Measurements from ENCODE around the gene HMGCS2.

DNA sequence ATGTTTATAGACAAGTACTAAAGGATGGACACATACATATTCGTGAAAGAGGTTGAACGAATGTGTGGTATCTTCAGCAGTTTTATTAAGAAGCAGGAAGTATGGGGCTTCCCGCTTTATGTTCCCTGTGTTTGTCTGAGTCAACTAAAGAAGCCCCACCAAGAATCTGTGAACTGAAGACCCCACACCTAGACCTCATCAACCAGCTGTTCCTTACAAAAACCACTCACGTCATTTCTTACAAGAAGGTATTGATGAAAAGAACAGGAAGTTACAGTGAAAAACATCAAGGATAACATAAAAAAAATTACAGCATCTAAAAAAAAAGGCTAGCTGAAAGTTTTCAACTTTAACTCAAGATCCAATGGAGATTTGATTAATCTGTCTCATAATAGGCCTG is 30.3 kb upstream of the HMGCS2 start:
- TF ChIP-seq, protein P1, sequence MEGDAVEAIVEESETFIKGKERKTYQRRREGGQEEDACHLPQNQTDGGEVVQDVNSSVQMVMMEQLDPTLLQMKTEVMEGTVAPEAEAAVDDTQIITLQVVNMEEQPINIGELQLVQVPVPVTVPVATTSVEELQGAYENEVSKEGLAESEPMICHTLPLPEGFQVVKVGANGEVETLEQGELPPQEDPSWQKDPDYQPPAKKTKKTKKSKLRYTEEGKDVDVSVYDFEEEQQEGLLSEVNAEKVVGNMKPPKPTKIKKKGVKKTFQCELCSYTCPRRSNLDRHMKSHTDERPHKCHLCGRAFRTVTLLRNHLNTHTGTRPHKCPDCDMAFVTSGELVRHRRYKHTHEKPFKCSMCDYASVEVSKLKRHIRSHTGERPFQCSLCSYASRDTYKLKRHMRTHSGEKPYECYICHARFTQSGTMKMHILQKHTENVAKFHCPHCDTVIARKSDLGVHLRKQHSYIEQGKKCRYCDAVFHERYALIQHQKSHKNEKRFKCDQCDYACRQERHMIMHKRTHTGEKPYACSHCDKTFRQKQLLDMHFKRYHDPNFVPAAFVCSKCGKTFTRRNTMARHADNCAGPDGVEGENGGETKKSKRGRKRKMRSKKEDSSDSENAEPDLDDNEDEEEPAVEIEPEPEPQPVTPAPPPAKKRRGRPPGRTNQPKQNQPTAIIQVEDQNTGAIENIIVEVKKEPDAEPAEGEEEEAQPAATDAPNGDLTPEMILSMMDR (conservative IDR thresholded peaks at IDR 0.05) = no peak
- no peak for TF ChIP-seq EZH2 (IDR thresholded peaks at IDR 0.05; ENCODE audit: low read depth)
